Measurements from ENCODE around the gene RTN4R.

Gene RTN4R

DNA sequence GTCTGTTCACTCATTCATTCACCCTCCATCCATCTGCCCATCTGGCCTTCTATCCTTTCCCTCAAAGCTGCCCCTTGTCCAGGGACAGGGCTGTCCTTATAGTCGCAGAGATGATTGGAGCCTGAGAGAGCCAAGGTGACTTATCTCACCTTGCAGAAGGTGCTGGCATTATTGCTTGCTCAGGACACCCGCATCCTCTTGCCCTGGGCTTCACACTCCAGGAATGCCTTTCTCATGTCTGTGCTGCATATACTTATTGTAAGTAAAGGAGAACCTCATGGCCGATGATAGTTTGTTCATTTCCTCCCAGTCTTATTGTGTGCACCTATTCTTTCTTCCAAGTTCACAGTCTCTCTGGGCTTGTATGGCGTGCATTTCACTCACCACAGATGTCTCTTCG, 68.2 kb downstream of the RTN4R start:
- no peak for DNase-seq (ENCODE audit: low spot score)

DNA sequence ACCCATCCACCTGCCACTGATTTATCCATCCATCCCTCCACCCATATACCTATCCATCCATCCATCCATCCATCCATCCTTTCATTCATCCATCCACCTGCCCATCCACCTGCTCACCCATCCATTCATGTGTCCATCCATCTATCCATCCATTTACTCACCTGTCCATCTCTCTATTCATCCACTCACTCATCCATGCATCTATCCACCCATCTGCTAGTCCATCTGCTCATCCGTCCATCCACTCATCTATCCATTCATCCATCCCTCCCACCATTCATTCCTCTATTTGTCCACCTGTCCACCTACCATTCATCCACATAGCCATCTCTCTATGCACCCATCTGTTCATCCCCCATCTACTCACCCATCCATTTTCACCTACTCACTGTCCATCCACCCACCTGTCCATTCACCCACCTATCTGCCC, 68.7 kb downstream of the RTN4R start:
- no peak for DNase-seq (ENCODE audit: low spot score)

DNA sequence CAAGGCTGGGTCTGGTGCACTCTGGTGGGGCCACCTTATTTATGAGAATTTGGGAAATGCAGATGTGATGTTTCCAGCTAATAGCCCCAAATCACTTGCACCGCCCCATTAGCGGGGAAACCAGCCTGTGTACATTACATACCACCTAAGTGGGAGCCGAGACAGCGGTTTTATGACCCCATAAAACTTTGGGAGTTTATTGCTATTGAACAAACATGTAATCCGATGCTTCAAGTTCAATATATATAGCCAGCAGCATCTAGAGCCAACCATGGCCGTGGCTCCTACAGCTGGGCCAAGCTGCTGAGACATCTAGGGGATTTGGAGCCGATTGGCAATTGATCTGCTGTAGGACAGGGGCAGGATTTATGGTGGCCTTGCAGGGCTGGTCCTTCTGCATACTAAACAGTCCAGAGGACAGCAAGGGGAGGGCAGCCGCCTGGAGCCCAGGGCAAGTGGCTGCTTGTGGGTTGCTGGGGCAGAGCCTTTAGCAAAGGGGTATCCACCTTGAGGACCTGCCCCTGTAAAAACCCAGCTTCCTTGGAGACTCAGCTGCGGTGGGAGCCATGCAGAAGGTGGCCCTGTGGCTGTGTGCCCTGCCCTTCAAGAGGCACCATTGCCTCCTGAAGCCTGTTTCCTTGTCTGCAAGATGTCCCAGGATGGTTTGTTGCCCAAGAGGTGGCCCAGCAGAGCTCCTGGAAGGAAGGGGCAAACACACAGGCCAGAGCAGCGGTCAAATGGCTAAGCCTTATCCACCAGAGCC, 69.4 kb downstream of the RTN4R start:
- DNase-seq (ENCODE audit: low spot score), result no peak

DNA sequence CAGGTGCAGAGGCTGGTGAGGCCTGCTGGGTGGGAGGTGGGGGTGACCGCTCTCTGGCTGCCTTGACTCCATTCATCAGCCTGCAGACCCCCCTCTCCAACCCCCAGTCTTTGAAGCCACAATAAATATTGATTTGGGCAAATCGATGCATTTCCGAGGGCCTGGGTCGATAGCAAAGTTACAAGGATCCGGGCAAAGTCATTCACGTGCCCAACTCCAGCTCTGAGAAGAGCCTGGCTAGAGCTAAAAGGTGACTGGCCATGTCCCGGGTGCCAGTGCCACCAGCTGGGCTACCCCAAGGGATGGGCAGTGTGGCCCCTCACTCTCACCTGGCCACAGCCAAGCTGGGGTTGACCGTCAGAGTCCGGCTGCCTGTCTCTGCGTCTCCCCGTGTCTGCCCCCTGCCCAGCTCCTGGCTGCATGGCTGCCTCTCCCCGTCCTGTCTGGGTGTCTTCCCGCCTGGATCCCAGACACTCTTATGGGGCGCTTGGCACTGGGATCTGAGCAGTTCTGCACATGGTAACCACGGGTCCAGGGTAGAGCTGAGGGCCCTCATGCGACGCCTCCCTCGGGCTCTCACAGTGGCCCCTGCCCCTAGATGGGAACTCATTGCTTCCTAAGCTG, 70.6 kb downstream of the RTN4R start:
- DNase-seq (ENCODE audit: low spot score), result no peak

DNA sequence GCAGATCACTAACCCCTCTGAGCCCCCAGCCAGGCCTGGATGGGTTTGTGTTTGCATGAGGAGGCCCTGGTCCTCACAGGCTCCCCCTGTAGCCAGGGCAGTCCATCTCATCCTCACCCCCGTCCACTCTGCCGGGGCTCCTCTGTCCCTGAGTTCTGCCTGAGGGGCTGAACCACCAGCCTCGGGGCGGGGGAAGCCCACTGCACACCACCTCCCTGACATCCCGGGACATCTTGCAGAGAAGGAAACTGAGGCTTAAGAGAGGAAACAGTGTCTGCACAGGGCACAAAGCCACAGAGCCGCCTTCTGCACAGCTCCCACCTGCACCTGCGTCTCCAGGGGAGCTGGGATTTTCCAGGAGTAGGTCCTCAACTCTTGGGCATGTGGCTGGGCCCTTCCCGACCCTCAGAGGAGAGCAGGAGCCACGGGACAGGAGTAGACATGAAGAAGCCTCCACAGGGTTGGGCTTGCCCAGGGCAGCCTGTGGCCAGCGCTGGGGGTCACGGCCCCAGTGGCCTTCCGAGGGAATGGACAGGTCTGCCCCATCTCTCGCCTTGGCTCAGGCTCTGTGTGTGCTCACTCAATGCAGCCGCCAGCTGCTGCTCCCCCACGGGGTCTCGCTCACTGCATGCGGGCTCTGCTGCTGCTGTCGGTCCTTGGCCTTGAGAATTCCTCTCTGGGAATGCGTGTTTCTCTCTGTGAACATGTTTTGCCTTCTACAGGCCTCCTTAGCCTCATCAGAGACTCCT, 71.8 kb downstream of the RTN4R start:
- DNase-seq (ENCODE audit: low spot score), result no peak

DNA sequence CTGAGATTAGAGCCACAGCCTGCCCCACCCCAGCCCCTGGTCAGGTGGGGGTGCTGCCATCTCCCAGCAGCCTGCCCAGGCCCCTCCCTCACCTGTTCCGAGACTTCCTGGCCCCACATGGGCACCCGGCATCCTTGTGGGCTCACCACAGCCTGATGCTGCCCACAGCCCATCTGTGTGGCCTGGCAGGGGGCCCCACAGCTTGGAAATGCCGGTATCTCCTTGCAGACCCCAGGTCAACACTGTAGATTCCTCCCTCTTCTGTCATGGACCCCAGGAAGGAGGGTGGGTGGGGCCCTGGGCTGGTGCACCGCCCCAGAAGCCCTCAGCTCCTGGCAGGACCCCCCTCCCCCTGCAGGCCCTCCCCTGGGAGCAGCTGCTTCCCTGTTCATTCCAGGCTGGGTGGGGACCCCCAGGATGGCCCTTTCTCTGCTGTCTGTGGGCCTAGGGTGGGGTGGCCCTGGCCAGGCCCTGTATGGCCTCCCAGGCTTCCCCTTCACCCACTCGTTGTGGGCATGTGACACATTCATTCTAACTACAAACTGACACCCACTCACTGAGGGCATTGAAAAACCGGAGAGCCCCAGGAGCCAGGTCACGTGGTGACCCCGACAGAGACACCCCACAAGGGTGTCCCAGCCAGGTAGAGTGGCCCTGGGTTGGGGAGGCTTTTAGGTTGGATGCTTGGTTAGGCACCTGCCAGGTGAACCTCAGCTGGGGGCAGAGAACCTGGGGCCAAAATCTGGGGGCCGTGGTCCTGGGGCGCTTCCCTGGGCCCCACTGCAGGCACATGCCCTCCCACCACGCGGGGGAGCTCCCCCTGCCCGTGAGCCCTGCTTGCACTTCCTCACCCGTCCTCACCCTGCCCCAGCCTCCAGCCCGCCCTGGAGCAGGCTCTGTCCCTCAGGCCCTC, 73.2 kb downstream of the RTN4R start:
- DNase-seq (ENCODE audit: low spot score), result no peak

DNA sequence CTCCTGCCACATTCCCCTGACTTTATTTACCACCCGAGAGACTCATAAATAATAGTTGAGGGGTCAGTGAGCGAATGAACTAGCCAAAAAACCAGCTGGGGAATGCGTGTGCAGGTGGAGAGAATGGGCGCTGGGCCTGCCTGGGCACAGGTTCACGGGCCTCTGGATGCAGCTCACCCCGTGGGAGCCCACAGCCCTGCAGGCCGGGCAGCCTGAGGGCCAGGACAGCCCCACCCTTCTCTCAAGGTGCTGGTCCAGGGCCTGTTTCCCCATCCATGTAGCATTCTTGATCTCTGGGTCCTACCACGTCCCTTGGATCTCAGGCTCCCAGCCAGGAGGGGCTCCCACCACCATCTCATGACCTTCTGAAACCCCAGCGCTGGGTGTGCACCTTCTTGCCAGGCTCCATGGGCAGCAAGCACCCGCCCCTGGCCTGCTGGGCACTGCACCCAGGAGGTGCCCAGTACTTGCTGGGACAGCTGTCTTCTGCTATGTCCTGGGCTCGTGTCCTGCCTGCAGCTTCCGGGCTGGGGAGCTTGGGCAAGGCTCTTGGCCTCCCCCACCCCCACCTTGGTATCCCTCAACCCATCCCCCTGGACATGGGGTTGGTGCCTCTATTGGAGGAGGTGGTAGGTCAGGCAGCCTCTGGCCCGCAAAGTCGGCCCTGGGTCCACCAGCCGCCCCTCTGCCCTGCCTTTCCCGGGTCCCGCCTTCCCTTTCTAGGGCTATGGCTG, 74.2 kb downstream of the RTN4R start:
- DNase-seq (ENCODE audit: low spot score), result no peak

DNA sequence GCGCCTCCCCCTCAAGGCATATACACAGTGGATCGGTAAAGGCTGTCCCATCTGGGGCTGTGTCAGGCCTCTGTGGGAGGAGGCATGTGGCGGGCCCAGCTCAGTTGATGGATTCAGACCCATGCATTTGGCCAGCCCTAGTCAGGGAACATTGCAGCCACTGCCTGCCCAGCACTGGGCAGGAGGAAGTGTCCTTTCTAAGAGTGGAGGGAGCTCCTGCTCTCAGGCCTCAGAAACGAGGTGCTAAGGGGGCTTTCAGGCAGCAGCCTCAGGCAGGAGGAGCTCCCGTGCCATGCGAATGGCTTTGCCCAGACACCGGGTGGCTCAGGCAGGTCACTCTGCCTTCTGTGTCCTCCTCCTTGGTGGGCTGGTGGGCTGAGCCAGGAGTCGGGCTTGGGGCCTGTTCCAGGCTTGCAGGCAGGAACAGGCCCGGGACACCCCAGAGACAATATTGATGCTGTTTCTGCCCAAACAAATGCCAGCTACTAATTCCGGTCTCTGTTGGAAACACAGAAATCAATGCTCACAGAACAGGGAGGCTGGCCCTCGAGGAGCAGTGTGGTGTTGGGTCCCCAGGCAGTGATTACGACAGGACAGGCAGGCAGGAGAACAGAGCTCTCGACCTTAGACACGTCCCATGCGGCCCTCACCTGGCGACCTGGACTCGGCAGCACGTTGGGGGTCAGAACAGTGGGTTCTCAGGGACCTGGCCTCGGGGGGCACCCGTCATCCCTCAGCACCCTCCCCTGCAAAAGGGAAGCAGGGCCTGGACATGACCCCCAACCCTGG, 75.0 kb downstream of the RTN4R start:
- no peak for DNase-seq (ENCODE audit: low spot score)

DNA sequence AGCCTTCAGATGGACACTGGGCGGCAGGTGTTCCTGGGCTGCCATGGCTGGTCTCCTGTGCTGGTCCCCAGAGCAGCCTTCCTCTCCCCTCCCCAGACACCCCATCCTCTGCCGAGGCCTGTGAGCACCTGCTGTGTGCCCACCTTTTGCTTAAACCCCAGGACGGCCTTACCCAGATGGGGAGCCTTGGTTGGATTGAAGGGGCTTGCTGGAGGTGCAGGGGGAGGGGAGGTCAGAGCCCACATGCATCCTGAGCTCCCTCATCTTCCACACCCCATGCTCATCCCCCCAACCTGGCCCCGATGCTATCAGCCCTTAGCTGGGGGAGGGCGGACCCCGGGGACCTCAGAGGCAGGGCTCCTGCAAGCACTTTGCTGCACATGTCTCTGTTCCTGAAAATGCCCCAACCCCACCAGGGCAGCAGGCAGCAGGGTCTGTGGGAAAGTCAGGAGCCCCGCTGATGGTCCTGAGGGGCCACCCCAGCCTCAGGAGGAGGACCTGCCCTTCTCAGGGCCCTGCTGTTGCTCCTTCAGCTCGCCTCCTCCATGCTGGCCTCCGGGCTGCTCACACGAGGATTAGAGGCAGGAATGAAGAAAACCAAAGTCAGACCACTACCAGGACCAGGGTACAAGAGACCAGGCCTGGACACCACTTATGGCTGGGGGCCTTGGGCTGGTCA, 75.7 kb downstream of the RTN4R start:
- DNase-seq (ENCODE audit: low spot score), result no peak

DNA sequence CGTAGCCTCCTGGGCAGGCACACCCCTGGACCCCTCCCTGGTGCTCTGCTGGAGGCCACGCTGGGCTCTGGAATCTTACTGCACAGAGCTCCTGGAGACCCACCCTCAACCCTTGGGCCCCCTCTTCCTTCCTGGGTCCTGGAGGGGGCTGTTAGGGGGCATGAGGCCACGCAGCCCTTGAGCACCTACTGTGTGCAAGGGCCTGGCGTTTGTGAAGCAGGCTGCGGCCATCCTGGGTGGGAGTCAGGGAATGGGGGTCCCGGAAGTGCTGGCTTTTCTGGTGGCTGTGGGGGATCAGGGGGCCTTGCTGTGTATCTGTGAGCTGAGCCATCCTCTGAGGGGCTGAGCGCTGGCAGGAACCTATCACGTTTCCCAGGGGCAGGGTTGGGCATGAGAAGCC, 76.3 kb downstream of the RTN4R start:
- DNase-seq (ENCODE audit: low spot score), result no peak
